NCI-H2107 treated with DMSO at 0.1 percent for 48 hours (cell line): ENCODE data around the gene KIF1A.

Experiments used
- DNase-seq: peaks from one replicate; lab custom pipeline; 2025; ENCODE audit not compliant: unreplicated experiment; lab: John Stamatoyannopoulos, UW

Gene KIF1A

GRCh38 chr2:240819126-240819857 is 727 bp downstream of the KIF1A start:
- no peak for DNase-seq

GRCh38 chr2:240818293-240819125 is 1.5 kb downstream of the KIF1A start:
- no peak for DNase-seq

DNA sequence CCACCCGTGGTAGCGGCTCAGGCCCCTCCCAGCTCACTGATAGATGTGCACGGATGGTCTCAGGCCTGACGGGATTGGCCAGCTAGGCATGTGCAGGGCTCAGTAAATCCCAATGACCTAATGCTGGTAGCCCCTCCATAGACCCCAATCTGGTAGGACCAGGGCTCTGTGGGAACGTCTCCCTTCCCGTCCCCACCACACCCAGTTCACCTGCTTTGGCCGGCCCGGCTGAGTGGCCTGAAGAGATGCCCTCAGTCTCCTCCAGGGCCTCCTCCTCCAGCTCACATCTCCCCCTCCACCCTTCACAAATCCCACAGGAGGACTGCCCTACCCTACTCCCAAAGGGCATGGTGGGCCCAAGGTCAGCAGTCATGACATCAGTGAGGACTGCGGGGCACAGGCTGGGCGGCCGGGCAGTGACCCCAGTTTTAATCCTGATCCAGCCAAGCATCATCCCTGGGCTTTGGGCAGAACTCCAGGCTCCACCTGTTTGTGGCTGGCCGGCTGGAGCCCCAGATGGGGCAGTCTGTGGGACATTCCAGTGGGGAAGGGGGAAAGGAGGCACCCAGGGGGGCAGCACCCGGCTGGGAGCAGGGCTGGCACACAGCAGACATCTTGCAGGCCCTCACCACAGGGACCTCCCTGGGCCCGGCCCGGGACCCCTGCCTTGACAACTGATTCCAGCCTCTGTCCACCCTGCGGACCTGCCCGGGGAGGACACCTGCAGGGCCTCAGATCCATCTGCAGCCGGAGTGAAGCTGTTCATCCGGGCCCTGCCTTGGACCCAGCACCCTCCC is 2.3 kb downstream of the KIF1A start:
- DNase-seq, result no peak

GRCh38 chr2:240816584-240817495 is 3.2 kb downstream of the KIF1A start:
- DNase-seq, result no peak

GRCh38 chr2:240815761-240816583 is 4.0 kb downstream of the KIF1A start:
- DNase-seq, result no peak

- DNase-seq, result no peak
Observed at GRCh38 chr2:240814946-240815760, 4.9 kb downstream of the KIF1A start.

GRCh38 chr2:240814280-240814679 is 5.7 kb downstream of the KIF1A start:
- DNase-seq, result no peak

DNA sequence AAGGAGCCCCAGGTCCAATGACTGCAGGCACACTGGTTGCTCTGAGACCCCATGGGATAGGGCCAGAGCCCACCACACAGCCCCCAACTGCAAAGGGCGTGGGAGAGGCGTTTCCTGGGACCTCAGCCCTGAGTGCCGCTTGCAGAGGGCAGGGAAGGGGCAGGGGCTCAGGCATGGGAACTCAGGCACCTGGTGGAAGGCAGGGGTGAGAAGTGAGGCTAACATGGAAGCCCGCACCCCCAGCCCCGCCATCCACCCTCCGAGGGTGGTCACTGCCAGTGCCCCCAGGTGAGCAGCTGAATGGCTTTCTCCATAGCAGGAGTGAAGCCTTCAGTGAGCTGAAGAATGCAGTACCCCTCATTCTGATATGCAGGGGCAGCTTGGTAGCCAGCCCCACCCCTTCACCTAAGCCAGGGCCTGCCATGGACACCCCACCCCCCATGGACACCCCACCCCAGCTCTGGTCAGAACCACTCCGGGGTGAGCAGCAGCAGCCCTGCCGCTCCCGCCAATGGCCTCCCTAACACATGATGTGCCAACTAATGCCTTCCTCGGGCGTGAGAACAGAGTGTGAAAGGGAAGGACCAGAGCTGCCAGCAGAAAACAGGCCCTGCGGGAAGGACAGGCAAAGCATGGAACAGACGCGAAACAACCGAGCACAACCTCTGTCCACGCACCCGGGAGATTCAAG is 6.6 kb downstream of the KIF1A start:
- no peak for DNase-seq

DNA sequence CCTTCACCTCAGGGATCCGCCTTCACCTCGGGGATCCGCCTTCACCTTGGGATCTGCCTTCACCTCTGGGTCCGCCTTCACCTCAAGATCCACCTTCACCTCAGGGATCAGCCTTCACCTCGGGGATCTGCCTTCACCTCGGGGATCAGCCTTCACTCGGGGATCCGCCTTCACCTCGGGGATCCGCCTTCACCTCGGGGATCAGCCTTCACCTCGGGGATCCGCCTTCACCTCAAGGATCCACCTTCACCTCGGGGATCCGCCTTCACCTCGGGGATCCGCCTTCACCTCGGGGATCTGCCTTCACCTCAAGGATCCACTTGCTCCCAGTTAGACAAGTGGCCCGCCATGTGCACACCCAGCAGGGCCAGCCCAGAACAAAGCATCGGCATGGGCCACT is 7.3 kb downstream of the KIF1A start:
- no peak for DNase-seq

- DNase-seq, result no peak
Observed at GRCh38 chr2:240812301-240812680, 7.7 kb downstream of the KIF1A start.

DNA sequence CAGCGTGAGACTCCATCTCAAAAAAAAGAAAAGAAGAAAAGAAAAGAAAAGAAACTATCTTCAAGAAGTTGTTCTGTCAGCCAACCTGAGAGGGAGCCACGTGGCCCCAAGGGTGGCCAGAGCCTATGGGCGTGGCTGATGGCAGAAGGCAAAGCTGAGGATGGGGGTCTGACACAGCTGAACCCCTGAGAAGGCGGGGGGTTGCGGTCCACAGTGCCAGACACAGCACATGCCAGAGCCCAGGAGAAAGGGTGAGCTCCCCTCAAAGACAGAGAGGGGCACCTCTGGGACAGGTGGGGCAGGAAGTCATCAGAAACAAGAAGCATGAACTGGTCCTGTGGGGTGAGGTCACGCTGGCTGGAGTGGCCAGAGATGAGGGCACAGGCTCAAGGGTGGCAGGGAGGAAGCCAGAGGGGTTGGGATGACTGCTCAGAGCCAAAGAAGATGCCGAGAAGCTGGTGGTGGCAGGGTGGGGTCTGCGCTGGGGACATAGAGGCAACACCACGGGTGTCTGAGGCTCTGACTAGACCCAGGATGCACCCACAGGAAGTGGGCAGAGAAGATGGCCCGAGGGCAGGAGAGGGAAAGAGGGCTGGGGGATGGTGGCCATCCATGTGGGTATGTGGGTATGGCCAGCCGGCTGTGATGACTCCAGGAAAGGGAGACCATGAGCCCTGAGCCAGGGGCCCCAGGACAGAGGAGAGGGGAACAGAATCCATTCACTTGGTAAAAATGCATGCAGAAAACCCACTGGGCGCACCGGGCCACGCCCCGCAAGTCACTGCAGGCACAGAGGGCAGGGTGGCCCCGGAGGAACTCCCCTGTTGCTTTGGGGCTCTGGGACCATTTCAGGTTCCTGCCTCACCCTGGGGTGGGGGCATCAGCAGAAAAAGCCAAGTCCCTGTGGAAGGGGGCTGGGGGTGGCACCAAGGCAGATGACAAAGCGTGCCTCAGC is 8.4 kb downstream of the KIF1A start:
- DNase-seq, result no peak

DNA sequence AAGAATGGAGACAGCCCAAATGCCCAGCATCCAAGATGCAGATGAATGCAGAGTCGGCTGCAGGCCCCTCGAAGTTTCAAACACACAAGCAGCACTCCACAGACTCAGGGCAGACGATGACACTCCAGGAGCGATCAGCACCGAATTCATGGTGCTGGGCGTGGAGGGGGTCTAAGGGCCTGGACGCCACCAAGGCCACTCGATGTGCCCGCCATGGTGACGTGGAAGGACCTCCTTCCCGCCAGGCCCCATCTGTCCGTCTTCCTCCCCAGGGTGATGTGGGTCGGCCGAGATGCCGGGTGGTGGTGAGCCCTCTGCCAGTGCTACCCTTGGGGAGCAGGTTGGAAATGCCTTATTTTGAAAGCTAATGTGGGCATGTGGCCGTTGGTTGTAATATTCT is 9.4 kb downstream of the KIF1A start:
- DNase-seq, result no peak

DNA sequence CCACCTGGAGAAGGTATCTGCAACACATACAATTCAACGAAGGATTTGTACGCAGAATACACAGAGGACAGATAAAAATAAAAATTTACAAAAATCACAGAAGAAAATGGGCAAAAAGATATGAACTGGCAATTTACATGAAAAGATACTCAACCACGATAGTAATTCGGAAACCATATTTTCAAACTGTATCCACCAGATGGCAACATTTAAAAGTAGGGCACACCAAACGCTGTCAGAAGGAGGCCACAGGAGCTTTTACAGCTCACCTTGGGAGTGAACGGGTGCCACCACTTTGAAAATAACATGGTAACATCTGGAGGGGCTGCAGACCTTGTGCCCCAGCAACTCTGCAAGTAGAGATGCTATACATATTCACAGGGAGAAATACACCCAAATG is 9.8 kb downstream of the KIF1A start:
- no peak for DNase-seq

DNA sequence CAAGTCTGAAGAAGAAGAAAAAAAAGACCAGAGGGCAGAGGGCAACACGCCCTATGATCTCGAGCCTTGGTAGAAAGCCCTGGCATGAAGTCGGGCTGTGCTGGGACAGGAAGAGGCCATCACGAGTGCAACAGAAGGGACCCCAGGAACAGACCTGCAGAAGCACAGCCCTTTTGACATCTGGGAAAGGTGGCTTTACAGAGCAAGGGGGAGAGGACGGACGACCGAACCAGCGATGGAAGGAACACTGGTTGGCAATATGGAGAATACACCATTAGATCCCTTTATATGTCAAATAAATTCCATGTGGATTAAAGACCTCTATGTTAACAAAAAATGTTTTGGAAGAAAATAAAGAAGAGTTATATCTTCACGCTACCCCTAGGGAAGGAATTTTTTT is 10.7 kb downstream of the KIF1A start:
- DNase-seq, result no peak

DNA sequence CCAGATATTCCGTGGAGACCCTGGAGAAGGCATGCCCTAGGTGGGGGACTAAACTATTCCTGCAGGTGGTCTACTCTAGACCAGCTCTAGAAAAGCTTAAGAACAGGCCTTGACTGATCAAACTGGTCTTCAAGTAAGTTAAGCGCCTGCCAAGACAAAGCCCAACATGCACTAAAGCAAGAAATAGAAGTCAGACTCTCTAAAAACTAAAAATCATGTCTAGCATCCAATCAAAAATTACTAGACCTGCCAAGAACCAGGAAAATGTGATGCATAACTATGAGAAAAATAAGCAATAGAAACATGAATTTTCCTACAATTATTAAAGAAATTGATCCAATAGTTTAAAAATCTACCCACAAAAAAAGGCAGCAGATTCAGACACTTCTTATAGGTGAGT is 13.6 kb downstream of the KIF1A start:
- DNase-seq, result no peak

GRCh38 chr2:240806006-240806405 is 14.0 kb downstream of the KIF1A start:
- DNase-seq, result no peak

DNA sequence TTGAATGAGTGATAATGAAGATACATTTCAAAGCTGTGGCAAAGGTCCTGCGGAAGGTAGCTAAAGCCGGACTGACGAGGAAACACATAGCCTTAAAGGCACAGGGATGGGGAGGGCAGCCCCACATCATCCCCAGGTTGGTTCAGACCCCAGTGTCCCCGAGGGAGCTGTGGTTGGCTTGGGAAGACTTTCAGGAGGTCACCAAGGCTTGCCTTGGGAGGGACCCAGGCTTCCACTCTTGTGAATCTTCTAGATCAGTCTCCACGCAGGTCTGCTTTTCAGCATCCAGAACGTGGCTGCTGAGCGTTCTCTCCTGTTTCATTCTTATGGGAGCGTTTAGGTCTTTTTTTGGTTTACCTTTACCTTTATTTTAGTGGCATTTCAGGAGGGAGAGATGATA is 16.8 kb downstream of the KIF1A start:
- no peak for DNase-seq
